Esophagus squamous epithelium (tissue), 5 donors: ENCODE data around the gene MEIG1. TPM values are rescaled to one million over a fixed set of nuclear protein-coding genes. Genes with fewer than 3 reads are reported as not detected.
A peak's percentile ranks its signal among the peaks of the same experiment; 100 is the strongest.
"Not testable (repeated sequence)": the region's sequence is repeated elsewhere in the genome, so short reads cannot be mapped to it uniquely, and the experiment has no call there.

Source experiments
- DNase-seq: peaks from one replicate; lab custom pipeline; 2025; lab: John Stamatoyannopoulos, UW
- H3K27ac ChIP-seq, 4 donors: fragments of 200-600 bp; sonication (generic); one replicate each; pipeline ENCODE4 v1.5.1; 2016 to 2019; ENCODE audit warnings: mild to moderate bottlenecking in 1 of 4
- H3K27me3 ChIP-seq, 4 donors: fragments of 200-600 bp; sonication (generic); 1 replicate in 3 of 4; 2 replicates in 1 of 4; pipeline versions ENCODE4 v1.5.1 to v1.6.0; 2017 to 2021; ENCODE audit warnings: antibody characterized with exemption in 1 of 4
- H3K36me3 ChIP-seq, 3 donors: fragments of 200-600 bp; sonication (generic); one replicate each; pipeline ENCODE4 v1.5.1; 2016 to 2019
- H3K4me1 ChIP-seq, 3 donors: fragments of 200-600 bp; sonication (generic); one replicate each; pipeline ENCODE4 v1.5.1; 2017 to 2019
- H3K4me3 ChIP-seq, 4 donors: fragments of 200-600 bp; sonication (generic); 1 replicate in 3 of 4; 2 replicates in 1 of 4; pipeline ENCODE4 v1.5.1; 2016 to 2019; ENCODE audit warnings: mild to moderate bottlenecking in 2 of 4, moderate library complexity in 1 of 4
- H3K9me3 ChIP-seq, 3 donors: fragments of 200-600 bp; sonication (generic); one replicate each; pipeline ENCODE4 v1.5.1; 2016 to 2019
- POLR2A ChIP-seq, 4 donors: fragments of 450-650 bp; IDR thresholded peaks; one replicate each; pipeline ENCODE4 v1.6.1; 2017; ENCODE audit warnings: antibody characterized with exemption in 4 of 4, mild to moderate bottlenecking in 4 of 4, moderate library complexity in 3 of 4
- WGBS, 2 donors: methylation state at CpG; one replicate each; pipeline ENCODE4 v1.1.5; 2018; 5-methylcytosine and 5-hydroxymethylcytosine counted together
- intact Hi-C: fragments of 100-400 bp; cut with DNase I; formaldehyde crosslinking; loops from one replicate; pipeline ENCODE4 v1.15.0; 2022
- total RNA-seq, 4 donors: library from RNA; depleted of rRNA; stranded (reverse); fragments of >200 nt; gene quantifications; one replicate each; pipeline ENCODE4 v1.1.0, GENCODE V29; 2016
- TF ChIP-seq, protein P1 (sequence below), 6 experiments: fragments of 450-650 bp in 4 of 6; fragments of 200-600 bp in 2 of 6; sonication (generic) in 2 of 6; IDR thresholded peaks; one replicate each; pipeline ENCODE4 v1.5.1; 2016 to 2019; ENCODE audit warnings: antibody characterized with exemption in 6 of 6, mild to moderate bottlenecking in 4 of 6, moderate library complexity in 4 of 6
- donor health status: DM: yes; HTN: yes; CAD: no.

MEIG1 gene
- total RNA-seq, 4 donors from 2014 or later = 0.79 TPM; not detected in 3

- DNase-seq, H3K36me3 ChIP-seq, H3K27me3 ChIP-seq, H3K9me3 ChIP-seq, intact Hi-C loops: not testable (repeated sequence)
- 25 to 26% methylated on average over 7 to 17 of the region's 19 CpGs for WGBS, 2 donors
- Histone ChIP-seq H3K4me1 (peaks cover 0 to 29% (median 0%) of the 10 kb centered on the region in 3 donors), H3K27ac (peak overlapping the region in 1 of 4 donors; percentile 65), H3K4me3 (peak overlapping the region in 1 of 4 donors; percentile 11)
- TF ChIP-seq, protein P1, sequence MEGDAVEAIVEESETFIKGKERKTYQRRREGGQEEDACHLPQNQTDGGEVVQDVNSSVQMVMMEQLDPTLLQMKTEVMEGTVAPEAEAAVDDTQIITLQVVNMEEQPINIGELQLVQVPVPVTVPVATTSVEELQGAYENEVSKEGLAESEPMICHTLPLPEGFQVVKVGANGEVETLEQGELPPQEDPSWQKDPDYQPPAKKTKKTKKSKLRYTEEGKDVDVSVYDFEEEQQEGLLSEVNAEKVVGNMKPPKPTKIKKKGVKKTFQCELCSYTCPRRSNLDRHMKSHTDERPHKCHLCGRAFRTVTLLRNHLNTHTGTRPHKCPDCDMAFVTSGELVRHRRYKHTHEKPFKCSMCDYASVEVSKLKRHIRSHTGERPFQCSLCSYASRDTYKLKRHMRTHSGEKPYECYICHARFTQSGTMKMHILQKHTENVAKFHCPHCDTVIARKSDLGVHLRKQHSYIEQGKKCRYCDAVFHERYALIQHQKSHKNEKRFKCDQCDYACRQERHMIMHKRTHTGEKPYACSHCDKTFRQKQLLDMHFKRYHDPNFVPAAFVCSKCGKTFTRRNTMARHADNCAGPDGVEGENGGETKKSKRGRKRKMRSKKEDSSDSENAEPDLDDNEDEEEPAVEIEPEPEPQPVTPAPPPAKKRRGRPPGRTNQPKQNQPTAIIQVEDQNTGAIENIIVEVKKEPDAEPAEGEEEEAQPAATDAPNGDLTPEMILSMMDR (IDR thresholded peaks at IDR 0.05) = peak in 4 of 6 experiments; percentile 7 to 44 (median 12)
These were observed 32.0 kb downstream of the MEIG1 start for GRCh38 chr10:14991035-14991749.

- intact Hi-C loops, H3K36me3 ChIP-seq, H3K27ac ChIP-seq, DNase-seq, H3K4me3 ChIP-seq, H3K9me3 ChIP-seq, H3K27me3 ChIP-seq: not testable (repeated sequence)
- H3K4me1 ChIP-seq = peaks cover 0 to 29% (median 0%) of the 10 kb centered on the region in 3 donors
- WGBS, 2 donors = 80 to 84% methylated on average over 9 of the region's 9 CpGs
These were observed 33.1 kb downstream of the MEIG1 start for GRCh38 chr10:14992336-14992735.

GRCh38 chr10:14993500-14994455, 34.6 kb downstream of the MEIG1 start:
- H3K4me3 ChIP-seq, DNase-seq, intact Hi-C loops, H3K36me3 ChIP-seq, H3K27me3 ChIP-seq, H3K9me3 ChIP-seq, H3K27ac ChIP-seq: not testable (repeated sequence)
- 64 to 73% methylated on average over 30 to 31 of the region's 32 CpGs for WGBS, 2 donors
- peaks cover 0 to 29% (median 0%) of the 10 kb centered on the region in 3 donors for H3K4me1 ChIP-seq

- H3K36me3 ChIP-seq = no peaks in the 10 kb centered on the region
- peaks cover 0 to 23% (median 0%) of the 10 kb centered on the region in 3 donors for H3K4me1 ChIP-seq
- peak overlapping the region in 1 of 4 donors; percentile 21 for H3K4me3 ChIP-seq
- 74 to 84% methylated on average over 36 to 45 of the region's 50 CpGs for WGBS, 2 donors
- DNase-seq = no peak
- intact Hi-C loops = no loop called here
- peaks cover 0 to 5% (median 0%) of the 10 kb centered on the region in 4 donors for H3K27me3 ChIP-seq
- no peaks in the 10 kb centered on the region for H3K9me3 ChIP-seq
- TF ChIP-seq, protein P1 (IDR thresholded peaks at IDR 0.05) = no peak
- TF ChIP-seq POLR2A (IDR thresholded peaks at IDR 0.05) = no peak
- no peak overlapping the region for H3K27ac ChIP-seq
These were observed 36.9 kb downstream of the MEIG1 start for GRCh38 chr10:14995964-14996565.

DNA sequence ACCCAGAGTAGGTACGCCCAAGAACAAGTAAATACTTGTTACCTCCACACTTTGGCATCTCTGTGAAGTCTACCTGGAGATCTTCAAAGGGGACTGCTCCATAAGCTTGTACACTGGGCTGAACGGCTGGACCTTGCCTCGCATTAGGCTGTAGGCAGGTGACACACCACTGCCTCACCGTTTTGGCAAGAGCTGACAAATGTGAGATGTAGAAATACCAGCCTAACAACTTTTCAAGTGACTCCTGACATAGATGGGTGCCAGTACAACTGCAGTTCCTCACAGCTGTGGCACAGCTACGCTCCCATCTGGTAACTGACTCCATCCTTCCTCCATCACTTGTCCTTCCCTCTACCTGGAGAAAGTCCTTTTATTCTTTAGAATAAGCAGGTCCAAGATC, 54.3 kb downstream of the MEIG1 start:
- peak overlapping the region in 1 of 4 donors; percentile 16 for H3K27ac ChIP-seq
- H3K4me3 ChIP-seq, intact Hi-C loops, H3K9me3 ChIP-seq, H3K36me3 ChIP-seq, H3K27me3 ChIP-seq, DNase-seq: not testable (repeated sequence)
- 24 to 54% methylated on average over 5 of the region's 5 CpGs for WGBS, 2 donors
- H3K4me1 ChIP-seq = peaks cover 0 to 16% (median 0%) of the 10 kb centered on the region in 3 donors

GRCh38 chr10:15015451-15015850, 56.3 kb downstream of the MEIG1 start:
- Histone ChIP-seq H3K4me1 (peaks cover 0 to 16% (median 0%) of the 10 kb centered on the region in 3 donors), H3K36me3 (no peaks in the 10 kb centered on the region), H3K27me3 (no peaks in the 10 kb centered on the region), H3K27ac (no peak overlapping the region), H3K9me3 (no peaks in the 10 kb centered on the region), H3K4me3 (no peak overlapping the region)
- WGBS, 2 donors = 68 to 86% methylated on average over 3 to 7 of the region's 7 CpGs
- no peak for TF ChIP-seq POLR2A (IDR thresholded peaks at IDR 0.05)
- TF ChIP-seq, protein P1 (IDR thresholded peaks at IDR 0.05) = no peak
- intact Hi-C loops = no loop called here
- no peak for DNase-seq

DNA sequence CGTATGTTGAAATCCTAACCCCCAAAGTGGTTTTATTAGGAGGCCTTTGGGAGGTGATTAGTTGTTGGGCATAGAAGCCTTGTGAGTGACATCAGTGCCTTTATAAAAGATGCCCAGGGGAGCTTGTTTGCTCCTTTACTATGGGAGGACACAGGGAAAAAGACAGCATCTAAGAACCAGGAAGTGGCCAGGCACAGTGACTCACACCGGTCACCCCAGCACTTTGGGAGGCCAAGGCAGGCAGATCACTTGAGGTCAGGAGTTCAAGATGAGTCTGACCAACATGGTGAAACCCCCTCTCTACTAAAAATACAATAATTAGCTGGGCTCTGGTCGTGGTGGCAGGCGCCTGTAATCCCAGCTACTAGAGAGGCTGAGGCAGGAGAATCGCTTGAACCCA, 61.8 kb downstream of the MEIG1 start:
- H3K27ac ChIP-seq, H3K27me3 ChIP-seq, intact Hi-C loops, H3K9me3 ChIP-seq, DNase-seq, H3K4me3 ChIP-seq, H3K36me3 ChIP-seq: not testable (repeated sequence)
- peaks cover 0 to 16% (median 3%) of the 10 kb centered on the region in 3 donors for H3K4me1 ChIP-seq
- 70 to 82% methylated on average over 1 to 2 of the region's 5 CpGs for WGBS, 2 donors
